ENCODE data around the gene PARP6. TPM values are rescaled to one million over a fixed set of nuclear protein-coding genes. Genes with fewer than 3 reads are reported as not detected.
A peak's percentile ranks its signal among the peaks of the same experiment; 100 is the strongest.

Gene PARP6, protein sequence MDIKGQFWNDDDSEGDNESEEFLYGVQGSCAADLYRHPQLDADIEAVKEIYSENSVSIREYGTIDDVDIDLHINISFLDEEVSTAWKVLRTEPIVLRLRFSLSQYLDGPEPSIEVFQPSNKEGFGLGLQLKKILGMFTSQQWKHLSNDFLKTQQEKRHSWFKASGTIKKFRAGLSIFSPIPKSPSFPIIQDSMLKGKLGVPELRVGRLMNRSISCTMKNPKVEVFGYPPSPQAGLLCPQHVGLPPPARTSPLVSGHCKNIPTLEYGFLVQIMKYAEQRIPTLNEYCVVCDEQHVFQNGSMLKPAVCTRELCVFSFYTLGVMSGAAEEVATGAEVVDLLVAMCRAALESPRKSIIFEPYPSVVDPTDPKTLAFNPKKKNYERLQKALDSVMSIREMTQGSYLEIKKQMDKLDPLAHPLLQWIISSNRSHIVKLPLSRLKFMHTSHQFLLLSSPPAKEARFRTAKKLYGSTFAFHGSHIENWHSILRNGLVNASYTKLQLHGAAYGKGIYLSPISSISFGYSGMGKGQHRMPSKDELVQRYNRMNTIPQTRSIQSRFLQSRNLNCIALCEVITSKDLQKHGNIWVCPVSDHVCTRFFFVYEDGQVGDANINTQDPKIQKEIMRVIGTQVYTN
- total RNA-seq (100 to 1,000 TPM in 1 of 5 donors, 10 to 100 TPM in 4; 29.6 to 101 (median 58.4) TPM), polyA plus RNA-seq (10 to 100 TPM; 60.5 to 73.4 (median 66.7) TPM)
- long read RNA-seq, donor 1, partial matches to known transcripts = 0 of 1 reads
- long read RNA-seq, donor 1, other reads (novel, unspliced or antisense) = 0 of 1 reads
- long read RNA-seq, donor 2, partial matches to known transcripts = 0 of 1 reads
- long read RNA-seq, donor 2, other reads (novel, unspliced or antisense) = 0 of 1 reads
- long read RNA-seq, donor 3, partial matches to known transcripts = 0 of 4 reads
- long read RNA-seq, donor 3, other reads (novel, unspliced or antisense) = 0 of 4 reads
- long read RNA-seq, donor 4 = 0 reads
- long read RNA-seq, donor 5, partial matches to known transcripts = 0 of 1 reads
- long read RNA-seq, donor 5, other reads (novel, unspliced or antisense) = 0 of 1 reads
- long read RNA-seq, donor 6, transcript PARP6-211 (4 exons, 3,657 nt) = major isoform, 11 of 20 reads
- long read RNA-seq, donor 6, partial matches to known transcripts = 7 of 20 reads
- long read RNA-seq, donor 6, other reads (novel, unspliced or antisense) = 0 of 20 reads
- long read RNA-seq, donor 7 = 0 reads
- long read RNA-seq, donor 8, partial matches to known transcripts = 0 of 1 reads
- long read RNA-seq, donor 8, other reads (novel, unspliced or antisense) = 0 of 1 reads
- long read RNA-seq, donor 9, partial matches to known transcripts = 0 of 3 reads
- long read RNA-seq, donor 9, other reads (novel, unspliced or antisense) = 0 of 3 reads
- long read RNA-seq, donor 10, partial matches to known transcripts = 0 of 2 reads
- long read RNA-seq, donor 10, other reads (novel, unspliced or antisense) = 0 of 2 reads

DNA sequence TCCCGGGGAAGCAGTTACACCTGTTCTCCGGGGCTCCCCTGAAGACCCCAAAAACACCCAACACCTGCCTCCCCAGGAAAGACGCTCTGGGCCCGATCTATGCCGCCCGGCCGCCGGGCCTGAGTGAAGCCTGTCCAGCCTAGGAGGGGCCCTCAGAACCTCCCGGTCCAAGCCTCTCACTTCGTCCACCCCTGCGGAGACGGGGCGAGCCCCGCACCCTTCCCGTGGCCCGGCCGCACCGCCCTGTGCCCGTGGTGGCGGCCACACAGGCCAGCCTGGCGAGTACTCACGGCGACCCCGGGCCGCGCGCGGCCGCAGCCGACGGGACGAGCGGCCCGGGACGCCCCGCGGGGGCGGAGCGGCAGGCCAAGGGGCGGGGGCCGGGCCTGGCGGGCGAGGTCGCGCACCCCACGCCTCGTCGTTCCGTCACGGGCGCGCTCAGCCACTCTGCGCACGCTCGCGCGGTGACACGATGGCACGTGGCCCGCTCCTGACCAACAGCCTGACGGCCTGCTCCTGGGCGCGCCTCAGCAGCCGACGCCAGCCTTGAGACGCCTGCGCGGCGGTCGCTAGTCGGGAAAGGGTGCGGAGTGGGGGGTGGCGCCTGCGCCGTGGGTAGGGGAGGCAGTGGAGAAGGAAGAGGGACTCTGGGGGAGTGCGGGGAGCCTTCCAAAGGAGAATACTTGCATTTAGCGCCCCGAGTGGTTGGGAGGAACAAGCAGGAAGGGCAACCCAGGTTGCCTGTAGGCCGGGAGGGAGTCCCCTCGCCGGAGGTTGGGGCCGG is at the start of gene PARP6:
Gene PARP6 (minus strand): TSS at position 342 of the 784 bp plus-strand sequence. CDS start 5,077 bp downstream, outside the sequence.
- intact Hi-C loops (cut with DNase I; ENCODE audit: low total_unique reads) = no loop called here
- TF ChIP-seq, protein P1, sequence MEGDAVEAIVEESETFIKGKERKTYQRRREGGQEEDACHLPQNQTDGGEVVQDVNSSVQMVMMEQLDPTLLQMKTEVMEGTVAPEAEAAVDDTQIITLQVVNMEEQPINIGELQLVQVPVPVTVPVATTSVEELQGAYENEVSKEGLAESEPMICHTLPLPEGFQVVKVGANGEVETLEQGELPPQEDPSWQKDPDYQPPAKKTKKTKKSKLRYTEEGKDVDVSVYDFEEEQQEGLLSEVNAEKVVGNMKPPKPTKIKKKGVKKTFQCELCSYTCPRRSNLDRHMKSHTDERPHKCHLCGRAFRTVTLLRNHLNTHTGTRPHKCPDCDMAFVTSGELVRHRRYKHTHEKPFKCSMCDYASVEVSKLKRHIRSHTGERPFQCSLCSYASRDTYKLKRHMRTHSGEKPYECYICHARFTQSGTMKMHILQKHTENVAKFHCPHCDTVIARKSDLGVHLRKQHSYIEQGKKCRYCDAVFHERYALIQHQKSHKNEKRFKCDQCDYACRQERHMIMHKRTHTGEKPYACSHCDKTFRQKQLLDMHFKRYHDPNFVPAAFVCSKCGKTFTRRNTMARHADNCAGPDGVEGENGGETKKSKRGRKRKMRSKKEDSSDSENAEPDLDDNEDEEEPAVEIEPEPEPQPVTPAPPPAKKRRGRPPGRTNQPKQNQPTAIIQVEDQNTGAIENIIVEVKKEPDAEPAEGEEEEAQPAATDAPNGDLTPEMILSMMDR (IDR thresholded peaks at IDR 0.05) = peak in 5 of 7 experiments; percentile 49 to 73 (median 64)
- TF ChIP-seq EP300 (IDR thresholded peaks at IDR 0.05) (no peak), POLR2AphosphoS5 (IDR thresholded peaks at IDR 0.05) (peak; percentile 79 to 93 (median 80)), POLR2A (IDR thresholded peaks at IDR 0.05) (no peak)
- Histone ChIP-seq H3K4me3 (peak within 1 kb of the TSS; percentile 81 to 92 (median 86)), H3K27ac (peak within 1 kb of the TSS; percentile 78 to 95 (median 89)), H3K27me3 (no peaks in the 10 kb centered on the region), H3K36me3 (peaks cover 5 to 26% (median 23%) of the 10 kb centered on the region in 4 donors), H3K4me1 (peaks cover 8 to 33% (median 28%) of the 10 kb centered on the region in 4 donors), H3K9me3 (no peaks in the 10 kb centered on the region)
- WGBS, 5 donors = 0 to 1% (median 1%) methylated on average over 24 to 82 of the region's 82 CpGs
- DNase-seq = peak; percentile 97 to 100

DNA sequence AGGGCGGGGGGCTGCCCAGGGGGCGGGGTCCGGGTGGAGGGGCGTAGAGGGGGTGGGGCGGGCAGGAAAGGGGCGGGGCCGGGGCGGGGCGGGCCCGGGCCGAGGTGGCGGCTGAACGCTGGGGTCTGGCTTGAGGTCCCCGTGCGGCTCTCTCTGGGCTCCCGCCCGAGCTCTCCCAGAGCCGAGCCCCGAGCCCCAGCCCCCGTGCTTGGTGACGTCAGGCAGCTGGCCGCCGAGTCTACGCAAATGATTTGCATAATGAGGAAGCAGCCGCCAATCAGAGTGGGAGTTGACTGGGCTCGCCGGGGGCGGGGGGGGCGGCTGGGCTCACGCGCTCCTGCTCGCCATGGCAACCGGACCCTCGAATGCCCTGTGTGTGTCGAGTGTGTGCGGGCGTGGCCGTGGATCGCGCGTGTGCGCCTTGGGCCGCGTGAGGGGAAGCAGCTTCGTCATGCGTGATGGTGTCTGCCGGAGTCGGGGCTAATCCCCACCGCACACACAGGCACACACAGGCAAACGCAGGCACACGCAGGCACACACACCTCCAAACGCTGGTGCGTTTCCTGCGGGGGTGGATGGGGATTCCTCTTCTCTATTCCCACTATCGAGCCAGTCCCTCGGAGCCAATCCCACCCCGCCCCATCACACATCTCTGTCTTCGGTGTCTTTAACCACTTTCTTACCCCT is 47.8 kb upstream of the PARP6 start, which contains the start of gene CELF6:
Gene CELF6 (minus strand): TSS at position 173 of the 687 bp plus-strand sequence. CDS start 283 bp downstream, outside the sequence.
- 0 to 2% (median 1%) methylated on average over 16 to 58 of the region's 58 CpGs for WGBS, 5 donors
- peaks cover 0 to 8% (median 0%) of the 10 kb centered on the region in 3 donors for H3K27me3 ChIP-seq

More for the DNA sequence above, 47.8 kb upstream of the PARP6 start, which contains the start of gene CELF6:
- DNase-seq = peak; percentile 77 to 95
- Histone ChIP-seq H3K36me3 (no peaks in the 10 kb centered on the region), H3K9me3 (no peaks in the 10 kb centered on the region), H3K4me3 (peak within 1 kb of the TSS; percentile 47 to 77 (median 67)), H3K27ac (peak within 1 kb of the TSS in 4 of 5 donors; percentile 52 to 61 (median 60)), H3K4me1 (peaks cover 6 to 18% (median 16%) of the 10 kb centered on the region in 4 donors)
- TF ChIP-seq POLR2A (IDR thresholded peaks at IDR 0.05) (no peak), EP300 (IDR thresholded peaks at IDR 0.05) (no peak), POLR2AphosphoS5 (IDR thresholded peaks at IDR 0.05) (peak in 1 of 3 donors; percentile 7)
- TF ChIP-seq, protein P1 (IDR thresholded peaks at IDR 0.05) = no peak
- intact Hi-C loops (cut with DNase I; ENCODE audit: low total_unique reads) = no loop called here

All from stomach (tissue), 19 donors.